ENCODE measurements around the gene RPN2.

- no peak for TF ChIP-seq POLR2AphosphoS5 (IDR thresholded peaks at IDR 0.05)
- TF ChIP-seq, protein P1, sequence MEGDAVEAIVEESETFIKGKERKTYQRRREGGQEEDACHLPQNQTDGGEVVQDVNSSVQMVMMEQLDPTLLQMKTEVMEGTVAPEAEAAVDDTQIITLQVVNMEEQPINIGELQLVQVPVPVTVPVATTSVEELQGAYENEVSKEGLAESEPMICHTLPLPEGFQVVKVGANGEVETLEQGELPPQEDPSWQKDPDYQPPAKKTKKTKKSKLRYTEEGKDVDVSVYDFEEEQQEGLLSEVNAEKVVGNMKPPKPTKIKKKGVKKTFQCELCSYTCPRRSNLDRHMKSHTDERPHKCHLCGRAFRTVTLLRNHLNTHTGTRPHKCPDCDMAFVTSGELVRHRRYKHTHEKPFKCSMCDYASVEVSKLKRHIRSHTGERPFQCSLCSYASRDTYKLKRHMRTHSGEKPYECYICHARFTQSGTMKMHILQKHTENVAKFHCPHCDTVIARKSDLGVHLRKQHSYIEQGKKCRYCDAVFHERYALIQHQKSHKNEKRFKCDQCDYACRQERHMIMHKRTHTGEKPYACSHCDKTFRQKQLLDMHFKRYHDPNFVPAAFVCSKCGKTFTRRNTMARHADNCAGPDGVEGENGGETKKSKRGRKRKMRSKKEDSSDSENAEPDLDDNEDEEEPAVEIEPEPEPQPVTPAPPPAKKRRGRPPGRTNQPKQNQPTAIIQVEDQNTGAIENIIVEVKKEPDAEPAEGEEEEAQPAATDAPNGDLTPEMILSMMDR (IDR thresholded peaks at IDR 0.05) = no peak
Observed at GRCh38 chr20:37152284-37152683, 26.8 kb upstream of the RPN2 start.
